Glutamatergic neuron (in vitro differentiated cells): ENCODE data around the gene TRMT2A. TPM values are rescaled to one million over a fixed set of nuclear protein-coding genes. Genes with fewer than 3 reads are reported as not detected.

Source experiments
- DNase-seq: peaks from one replicate; pipeline ENCODE4 v3.0.0; 2022
- H3K27ac Mint-ChIP-seq: one replicate; pipeline ENCODE4 v1.8.0; 2020; ENCODE audit warnings: mild to moderate bottlenecking, mixed read lengths, inconsistent platforms; ENCODE audit not compliant: unreplicated experiment
- H3K27me3 Mint-ChIP-seq: one replicate; pipeline ENCODE4 v1.8.0; 2020; ENCODE audit warnings: mild to moderate bottlenecking, moderate library complexity, mixed read lengths, inconsistent platforms; ENCODE audit not compliant: unreplicated experiment
- H3K36me3 Mint-ChIP-seq: one replicate; pipeline ENCODE4 v1.8.0; 2020; ENCODE audit warnings: mild to moderate bottlenecking, mixed read lengths, inconsistent platforms; ENCODE audit not compliant: unreplicated experiment
- H3K4me1 Mint-ChIP-seq: one replicate; pipeline ENCODE4 v1.8.0; 2020; ENCODE audit warnings: mild to moderate bottlenecking, low read depth, mixed read lengths, inconsistent platforms; ENCODE audit not compliant: unreplicated experiment
- H3K4me3 Mint-ChIP-seq: one replicate; pipeline ENCODE4 v1.8.0; 2020; ENCODE audit warnings: mild to moderate bottlenecking, mixed read lengths, inconsistent platforms; ENCODE audit not compliant: unreplicated experiment
- H3K9me3 Mint-ChIP-seq: one replicate; pipeline ENCODE4 v1.8.0; 2020; ENCODE audit warnings: mild to moderate bottlenecking, moderate library complexity, mixed read lengths, inconsistent platforms; ENCODE audit not compliant: unreplicated experiment
- CTCF ChIP-seq: fragments of 200-600 bp; sonication (generic); IDR thresholded peaks from one replicate; pipeline ENCODE4 v1.5.0; 2021; ENCODE audit not compliant: partially characterized antibody, unreplicated experiment
- total RNA-seq: library from RNA; stranded (reverse); fragmentation: NEBNext Ultra II Directional; extraction: Animal tissue kit (Norgen Biotek cat#: 25700); gene quantifications from one replicate; pipeline ENCODE4 v1.2.1, GENCODE V29; 2021; ENCODE audit not compliant: unreplicated experiment

Gene TRMT2A
- total RNA-seq, 1 donor from 2014 or later, result 62.1 TPM

GRCh38 chr22:20135265-20135664, 18.2 kb upstream of the TRMT2A start:
- Mint-ChIP-seq H3K4me1 (peaks cover 4% of the 10 kb centered on the region), H3K27me3 (peaks cover 5% of the 10 kb centered on the region), H3K4me3 (no peak overlapping the region), H3K36me3 (no peaks in the 10 kb centered on the region), H3K27ac (no peak overlapping the region), H3K9me3 (no peaks in the 10 kb centered on the region)
- DNase-seq, result no peak
- TF ChIP-seq CTCF, result no peak

- Mint-ChIP-seq H3K9me3 (no peaks in the 10 kb centered on the region), H3K4me3 (no peak overlapping the region), H3K36me3 (no peaks in the 10 kb centered on the region), H3K4me1 (peaks cover 4% of the 10 kb centered on the region), H3K27me3 (peaks cover 7% of the 10 kb centered on the region), H3K27ac (no peak overlapping the region)
- TF ChIP-seq CTCF, result no peak
- DNase-seq, result no peak
Observed at GRCh38 chr22:20133930-20134549, 17.0 kb upstream of the TRMT2A start.

- Mint-ChIP-seq H3K27me3 (peaks cover 7% of the 10 kb centered on the region), H3K27ac (no peak overlapping the region), H3K4me3 (peak overlapping the region; percentile 57), H3K9me3 (no peaks in the 10 kb centered on the region), H3K36me3 (no peaks in the 10 kb centered on the region), H3K4me1 (peaks cover 4% of the 10 kb centered on the region)
- TF ChIP-seq CTCF, result no peak
- no peak for DNase-seq
Observed at GRCh38 chr22:20132686-20133246, 15.7 kb upstream of the TRMT2A start.

- Mint-ChIP-seq H3K9me3 (peaks cover 2% of the 10 kb centered on the region), H3K27ac (no peak overlapping the region), H3K4me3 (peak overlapping the region; percentile 57), H3K27me3 (peaks cover 7% of the 10 kb centered on the region), H3K4me1 (no peaks in the 10 kb centered on the region), H3K36me3 (no peaks in the 10 kb centered on the region)
- no peak for DNase-seq
- no peak for TF ChIP-seq CTCF
Observed at GRCh38 chr22:20131859-20132685, 15.0 kb upstream of the TRMT2A start.

- DNase-seq, result no peak
- H3K36me3 Mint-ChIP-seq, result no peaks in the 10 kb centered on the region
- no peaks in the 10 kb centered on the region for H3K4me1 Mint-ChIP-seq
- peak within 1 kb of the TSS; percentile 72 for H3K4me3 Mint-ChIP-seq
- no peak within 1 kb of the TSS for H3K27ac Mint-ChIP-seq
- TF ChIP-seq CTCF, result no peak
- H3K27me3 Mint-ChIP-seq, result peaks cover 7% of the 10 kb centered on the region
- H3K9me3 Mint-ChIP-seq, result peaks cover 2% of the 10 kb centered on the region
Observed at GRCh38 chr22:20131597-20131858, 14.5 kb upstream of the TRMT2A start, which contains the start of gene ZDHHC8. Gene ZDHHC8, plus strand, starts transcription at chr22:20131804. Its CDS starts 144 bp downstream, at chr22:20131948.
